ENCODE measurements around the gene PRKAG3. TPM values are rescaled to one million over a fixed set of nuclear protein-coding genes. Genes with fewer than 3 reads are reported as not detected.

PRKAG3 gene
- total and polyA plus RNA-seq, 9 of the 15 experiments (the other 6 are each of a cell fraction or from before 2014, with no cell fraction given) = not detected

DNA sequence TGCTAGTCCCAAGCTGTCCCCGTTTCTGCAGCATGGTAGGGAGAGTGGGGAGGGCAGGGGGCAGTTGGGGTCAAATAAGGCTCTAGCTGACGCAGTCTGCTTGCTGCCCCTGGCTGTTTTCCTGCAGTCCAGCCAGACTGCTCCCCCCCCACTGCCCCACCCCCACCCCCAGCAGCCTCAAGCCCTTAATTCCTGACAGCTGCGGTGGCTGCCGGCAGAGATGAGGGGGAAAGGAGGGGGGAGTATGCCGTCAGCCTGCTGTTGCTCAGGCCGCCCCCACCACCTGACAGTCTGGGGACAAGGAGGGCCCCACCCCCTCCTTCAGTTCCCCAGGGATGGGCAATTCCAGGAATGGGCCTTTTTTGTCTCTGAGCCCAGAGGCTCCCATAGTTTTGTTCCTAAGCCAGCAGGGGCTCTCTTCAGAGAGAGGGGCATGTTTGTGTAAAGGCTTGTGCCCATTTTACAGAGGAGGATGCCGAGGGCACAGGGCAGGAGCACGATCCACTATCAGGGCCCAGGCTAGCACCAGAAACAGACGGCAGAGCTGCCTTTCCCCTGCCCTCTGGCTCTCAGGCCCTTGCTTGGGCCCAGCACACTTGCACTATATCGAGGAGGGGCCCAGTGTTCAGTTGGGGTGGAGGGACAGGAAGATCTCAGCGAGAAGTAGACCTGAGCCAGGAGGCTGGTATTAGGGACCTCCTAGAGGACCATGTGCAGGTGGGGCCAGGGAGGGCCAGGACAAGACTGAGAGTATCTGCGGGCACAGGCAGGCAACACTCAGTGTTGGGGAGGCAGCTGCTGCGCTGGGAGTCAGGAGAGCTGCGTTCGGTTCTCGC lies 47.5 kb upstream of the PRKAG3 start:
- in situ Hi-C loops (cut with MboI) (no loop called here), intact Hi-C loops (cut with micrococcal nuclease) (loop anchor here (5.0 kb wide), 1 partner anchor 98 kb away; no protein-coding TSS in a partner anchor)
- Histone ChIP-seq H3K4me3 (no peak overlapping the region), H3K79me2 (ENCODE audit: control insufficient read depth, insufficient read depth, low read length) (no peaks in the 10 kb centered on the region), H3K9me1 (ENCODE audit: control insufficient read depth, insufficient read depth, low read length) (no peaks in the 10 kb centered on the region), H3K9me3 (replicated peaks; ENCODE audit: control insufficient read depth, insufficient read depth, low read depth, low read length) (no peaks in the 10 kb centered on the region), H4K20me1 (replicated peaks; ENCODE audit: control insufficient read depth, insufficient read depth, low read length) (peaks cover 7% of the 10 kb centered on the region; the same call in 1 of the 2 replicates), H2AFZ (ENCODE audit: low read depth, low read length) (no peak overlapping the region), H3K4me1 (replicated peaks in 1 of 2; ENCODE audit: control insufficient read depth in 2 of 2, insufficient read depth in 2 of 2, low read length in 2 of 2) (peaks cover 0 to 15% of the 10 kb centered on the region in 2 experiments; a peak in 3 of 5 replicates), H3K36me3 (ENCODE audit: control insufficient read depth, insufficient read depth, low read length) (no peaks in the 10 kb centered on the region), H3K27ac (ENCODE audit: extremely low read depth, low read depth, low read length) (no peak overlapping the region), H3K9ac (ENCODE audit: insufficient read depth in 1 of 2, low read depth in 2 of 2, low read length in 2 of 2) (no peak overlapping the region), H3K4me2 (ENCODE audit: insufficient read depth, low read length) (no peak overlapping the region), H3K27me3 (ENCODE audit: control insufficient read depth in 2 of 2, insufficient read depth in 2 of 2, low read length in 2 of 2) (peaks cover 0 to 30% of the 10 kb centered on the region in 2 experiments; a peak in 3 of 5 replicates)
- ATAC-seq = no peak
- WGBS (ENCODE audit: insufficient coverage, low coverage, missing lambda C conversion rate) = 16% methylated on average over 10 of the region's 16 CpGs
- ChIA-PET CTCF (ENCODE audit: low intra/inter-chr PET ratio) (interaction anchor here (0.7 kb wide), 1 partner anchor 29 kb away, joined by 3 read pairs; no protein-coding TSS in a partner anchor), POLR2A (interaction anchor here (1.1 kb wide), 1 partner anchor 9 kb away, joined by 3 read pairs; no protein-coding TSS in a partner anchor)
- BruUV-seq (replicated peaks) = no TSS peak
- DNase-seq (ENCODE audit: extremely low read depth in 1 of 4, low spot score in 3 of 4) = no peak
- FAIRE-seq = no peak
- TF ChIP-seq PYGO2 (tag; IDR thresholded peaks at IDR 0.05) (no peak), TAF1 (IDR thresholded peaks at IDR 0.05; ENCODE audit: control insufficient read depth, extremely low read depth, insufficient read depth, low read length, severe bottlenecking) (no peak), RFX7 (CRISPR knock-in tag; IDR thresholded peaks at IDR 0.05) (no peak), MED1 (CRISPR knock-in tag; IDR thresholded peaks at IDR 0.05; ENCODE audit: borderline replicate concordance) (no peak), PML (IDR thresholded peaks at IDR 0.05; ENCODE audit: low read length) (no peak), GABPA (tag; conservative IDR thresholded peaks at IDR 0.05; ENCODE audit: low read depth) (no peak), POLR3A (IDR thresholded peaks at IDR 0.05; ENCODE audit: borderline replicate concordance, extremely low read depth, insufficient read depth, insufficient read length) (no peak), ZBTB17 (CRISPR knock-in tag; IDR thresholded peaks at IDR 0.05) (no peak), HLTF (IDR thresholded peaks at IDR 0.05) (no peak), SMAD4 (CRISPR knock-in tag; conservative IDR thresholded peaks at IDR 0.05) (no peak)
- TF ChIP-seq, protein P1, sequence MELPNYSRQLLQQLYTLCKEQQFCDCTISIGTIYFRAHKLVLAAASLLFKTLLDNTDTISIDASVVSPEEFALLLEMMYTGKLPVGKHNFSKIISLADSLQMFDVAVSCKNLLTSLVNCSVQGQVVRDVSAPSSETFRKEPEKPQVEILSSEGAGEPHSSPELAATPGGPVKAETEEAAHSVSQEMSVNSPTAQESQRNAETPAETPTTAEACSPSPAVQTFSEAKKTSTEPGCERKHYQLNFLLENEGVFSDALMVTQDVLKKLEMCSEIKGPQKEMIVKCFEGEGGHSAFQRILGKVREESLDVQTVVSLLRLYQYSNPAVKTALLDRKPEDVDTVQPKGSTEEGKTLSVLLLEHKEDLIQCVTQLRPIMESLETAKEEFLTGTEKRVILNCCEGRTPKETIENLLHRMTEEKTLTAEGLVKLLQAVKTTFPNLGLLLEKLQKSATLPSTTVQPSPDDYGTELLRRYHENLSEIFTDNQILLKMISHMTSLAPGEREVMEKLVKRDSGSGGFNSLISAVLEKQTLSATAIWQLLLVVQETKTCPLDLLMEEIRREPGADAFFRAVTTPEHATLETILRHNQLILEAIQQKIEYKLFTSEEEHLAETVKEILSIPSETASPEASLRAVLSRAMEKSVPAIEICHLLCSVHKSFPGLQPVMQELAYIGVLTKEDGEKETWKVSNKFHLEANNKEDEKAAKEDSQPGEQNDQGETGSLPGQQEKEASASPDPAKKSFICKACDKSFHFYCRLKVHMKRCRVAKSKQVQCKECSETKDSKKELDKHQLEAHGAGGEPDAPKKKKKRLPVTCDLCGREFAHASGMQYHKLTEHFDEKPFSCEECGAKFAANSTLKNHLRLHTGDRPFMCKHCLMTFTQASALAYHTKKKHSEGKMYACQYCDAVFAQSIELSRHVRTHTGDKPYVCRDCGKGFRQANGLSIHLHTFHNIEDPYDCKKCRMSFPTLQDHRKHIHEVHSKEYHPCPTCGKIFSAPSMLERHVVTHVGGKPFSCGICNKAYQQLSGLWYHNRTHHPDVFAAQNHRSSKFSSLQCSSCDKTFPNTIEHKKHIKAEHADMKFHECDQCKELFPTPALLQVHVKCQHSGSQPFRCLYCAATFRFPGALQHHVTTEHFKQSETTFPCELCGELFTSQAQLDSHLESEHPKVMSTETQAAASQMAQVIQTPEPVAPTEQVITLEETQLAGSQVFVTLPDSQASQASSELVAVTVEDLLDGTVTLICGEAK (IDR thresholded peaks at IDR 0.05) = no peak
- TF ChIP-seq, protein P1 (CRISPR knock-in tag; IDR thresholded peaks at IDR 0.05) = no peak

Data from K562 (cell line).